ENCODE data around the gene TAB3. TPM values are rescaled to one million over a fixed set of nuclear protein-coding genes. Genes with fewer than 3 reads are reported as not detected.

Gene TAB3
- total and polyA plus RNA-seq, 9 of the 15 experiments (the other 6 are each of a cell fraction or from before 2014, with no cell fraction given) = 2.4 to 31.1 (median 15.5) TPM

- TF ChIP-seq CLOCK (CRISPR knock-in tag; IDR thresholded peaks at IDR 0.05; ENCODE audit: borderline replicate concordance) (no peak), CHCHD3 (CRISPR knock-in tag; IDR thresholded peaks at IDR 0.05) (no peak), RFX7 (CRISPR knock-in tag; IDR thresholded peaks at IDR 0.05) (no peak), ZNF384 (IDR thresholded peaks at IDR 0.05; ENCODE audit: low read depth, low read length) (peak; percentile 52), RBM17 (IDR thresholded peaks at IDR 0.05; ENCODE audit: borderline replicate concordance, low read depth, low read length) (no peak), ZBTB8A (IDR thresholded peaks at IDR 0.05; ENCODE audit: partially characterized antibody) (no peak), ZNF57 (CRISPR knock-in tag; IDR thresholded peaks at IDR 0.05) (no peak), THAP12 (CRISPR knock-in tag; IDR thresholded peaks at IDR 0.05) (no peak), ZNF263 (CRISPR knock-in tag; IDR thresholded peaks at IDR 0.05; ENCODE audit: borderline replicate concordance) (no peak), MITF (IDR thresholded peaks at IDR 0.05) (no peak), BHLHE40 (IDR thresholded peaks at IDR 0.05; ENCODE audit: low read length) (no peak), ZNF134 (CRISPR knock-in tag; conservative IDR thresholded peaks at IDR 0.05) (no peak), ZC3H8 (IDR thresholded peaks at IDR 0.05) (no peak), CTCFL (IDR thresholded peaks at IDR 0.05; ENCODE audit: borderline replicate concordance, insufficient read depth, low read depth, low read length, poor library complexity, severe bottlenecking) (no peak), PRMT5 (CRISPR knock-in tag; IDR thresholded peaks at IDR 0.05) (no peak)
Measured at GRCh38 chrX:30910124-30910860, 21.2 kb upstream of the TAB3 start (continued).
